ENCODE results near the gene FANCB.

FANCB gene

GRCh38 chrX:14832586-14832985 lies 40.3 kb downstream of the FANCB start:
- DNase-seq (ENCODE audit: low read depth), result no peak

DNA sequence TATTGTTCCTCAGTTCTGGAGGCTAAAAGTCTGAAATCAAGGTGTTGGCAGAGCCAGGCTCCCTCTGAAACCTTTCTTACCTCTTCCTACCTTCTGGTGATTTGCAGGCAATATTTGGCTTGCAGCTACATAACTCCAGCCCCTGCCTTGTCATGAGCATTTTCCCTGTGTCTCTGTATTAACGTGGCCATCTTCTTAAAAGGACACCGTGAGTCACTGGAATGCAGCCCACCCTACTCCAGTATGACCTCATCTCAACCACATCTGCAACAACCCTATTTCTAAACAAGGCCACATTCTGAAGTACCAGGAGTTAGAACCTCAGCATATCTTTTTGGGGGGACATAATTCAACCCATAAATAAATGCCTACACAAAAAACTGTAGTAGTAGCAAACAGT lies 40.7 kb downstream of the FANCB start:
- DNase-seq (ENCODE audit: low read depth), result no peak

DNA sequence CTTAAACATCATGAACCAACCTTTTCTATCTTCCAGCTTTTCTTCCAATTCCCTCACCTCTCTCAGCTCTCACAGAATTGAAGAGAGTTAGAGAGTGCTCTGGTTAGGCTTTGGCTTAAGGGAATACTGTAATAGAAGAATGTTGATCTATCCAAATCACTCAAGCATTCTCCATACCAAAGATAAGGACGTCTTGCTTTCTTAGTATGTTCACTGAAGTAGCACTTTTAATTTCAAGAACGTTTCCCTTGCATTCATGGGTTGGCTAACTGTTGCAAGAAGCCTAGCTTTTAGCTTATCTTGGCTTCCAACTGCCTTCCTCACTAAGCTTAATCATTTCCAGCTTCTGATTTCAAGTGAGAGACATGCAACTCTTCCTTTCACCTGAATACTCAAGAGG lies 43.2 kb downstream of the FANCB start:
- no peak for DNase-seq (ENCODE audit: low read depth)

DNA sequence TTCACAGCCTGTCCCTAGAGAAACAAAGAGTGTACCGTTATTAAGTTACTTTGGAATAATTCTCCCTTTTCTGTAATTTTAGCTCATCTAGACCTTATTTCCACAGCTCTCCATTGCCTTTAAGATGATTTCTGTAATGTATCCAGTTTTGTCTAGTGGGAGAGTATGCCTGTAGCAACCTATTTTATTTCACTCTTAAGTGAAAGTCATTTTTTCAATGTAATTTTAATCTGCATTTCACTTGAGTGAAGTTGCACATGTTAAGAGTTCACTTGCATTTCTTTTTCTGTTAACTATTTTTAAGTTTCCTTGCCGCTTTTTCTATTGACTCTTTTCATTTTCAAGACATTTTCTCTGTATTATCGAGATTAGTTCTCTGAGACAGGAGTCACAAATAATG lies 46.5 kb downstream of the FANCB start:
- no peak for DNase-seq (ENCODE audit: low read depth)

DNA sequence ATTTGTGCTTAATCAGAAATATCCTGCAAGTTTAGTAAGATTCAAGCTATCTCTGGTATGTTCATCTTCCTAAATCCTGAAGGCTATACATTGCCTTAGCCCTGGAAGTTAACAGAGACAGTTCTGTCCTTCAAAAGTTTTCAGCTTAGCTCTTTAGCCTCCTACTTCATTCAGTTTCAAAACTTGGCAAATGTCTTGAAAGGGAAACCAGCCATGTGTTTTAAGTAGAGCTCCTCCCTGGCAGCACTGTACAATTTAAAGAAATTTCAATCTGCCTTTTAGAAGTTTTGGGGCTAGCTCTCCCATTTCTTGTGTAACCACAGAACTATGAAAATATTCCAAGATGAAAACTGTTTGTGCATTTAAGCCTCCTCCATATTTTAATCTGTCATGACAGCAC lies 47.0 kb downstream of the FANCB start:
- peak; percentile 3 for DNase-seq (ENCODE audit: low read depth)

DNA sequence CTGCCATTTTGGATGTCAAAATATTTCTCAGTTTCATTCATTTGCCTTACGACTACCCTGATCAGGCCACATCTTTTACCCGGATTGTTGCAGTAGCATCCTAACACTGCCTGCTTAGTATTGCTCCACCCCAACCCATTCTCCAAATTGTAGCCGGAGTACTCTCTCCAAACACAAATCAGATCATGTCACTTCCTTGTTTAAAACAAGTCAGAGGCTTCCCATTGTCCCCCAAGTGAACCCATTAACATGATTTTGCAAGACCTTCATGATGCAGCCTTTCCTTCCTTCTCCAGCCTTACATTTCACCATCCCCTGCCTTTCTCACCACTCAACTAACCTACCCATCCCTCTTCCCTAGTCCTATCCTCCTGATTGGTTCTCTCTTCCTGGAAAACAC lies 53.1 kb downstream of the FANCB start:
- no peak for DNase-seq (ENCODE audit: low read depth)

DNA sequence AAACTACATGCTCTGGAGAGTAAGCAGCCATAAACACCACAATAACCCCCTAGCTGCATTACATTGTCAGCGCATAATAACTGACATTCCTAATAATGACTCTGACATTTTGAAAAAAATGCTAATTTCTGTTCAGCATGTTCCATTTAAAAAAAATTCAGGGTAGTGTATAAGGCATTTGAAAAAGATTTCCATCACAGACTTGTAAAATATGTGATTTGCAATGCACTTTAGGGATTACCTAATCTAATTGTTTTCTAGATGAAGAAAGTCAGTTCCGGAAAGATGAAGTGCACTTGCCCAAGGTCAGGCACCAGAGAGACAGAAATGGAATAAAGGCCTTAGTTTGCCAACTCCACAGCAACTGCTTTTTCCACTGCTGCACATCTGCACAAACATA lies 55.3 kb downstream of the FANCB start:
- no peak for DNase-seq (ENCODE audit: low read depth)

DNA sequence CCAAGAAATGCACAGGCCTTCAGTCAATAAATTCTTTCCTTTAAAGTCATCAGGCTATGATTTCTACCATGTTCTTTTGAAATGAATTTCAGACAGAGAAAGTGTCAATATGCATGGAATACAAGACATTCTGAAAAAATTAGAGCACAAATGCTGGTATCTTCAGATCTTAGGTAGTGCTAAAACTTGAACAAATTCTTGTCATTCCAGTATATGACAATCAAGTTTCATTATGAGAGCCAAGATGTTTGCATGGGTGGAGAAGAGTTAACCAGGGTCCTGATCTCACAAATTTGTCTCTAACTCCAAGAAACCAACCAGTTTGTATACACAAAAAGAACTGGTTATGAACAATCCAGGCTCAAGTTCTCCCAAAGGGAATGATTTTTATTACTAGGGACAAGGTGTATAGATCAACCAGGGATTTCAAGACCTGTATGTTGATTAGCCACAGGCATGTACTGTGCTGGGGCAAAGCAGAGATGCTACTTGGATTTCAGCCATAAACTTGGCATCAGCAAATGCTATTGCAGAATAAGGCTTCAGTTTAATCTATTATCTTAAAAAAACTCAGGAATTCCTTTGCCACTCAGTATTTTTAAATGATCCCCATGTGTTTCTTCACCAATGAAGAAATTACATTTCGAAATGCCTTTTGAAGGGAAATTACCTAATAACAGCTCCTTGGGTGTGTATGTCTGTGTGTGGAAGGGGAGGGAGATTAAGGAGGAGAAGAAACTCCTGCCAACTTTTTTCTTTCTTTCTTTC lies 69.7 kb downstream of the FANCB start:
- peak; percentile 72 for DNase-seq (ENCODE audit: low read depth)

GRCh38 chrX:14801136-14801535 lies 71.7 kb downstream of the FANCB start:
- DNase-seq (ENCODE audit: low read depth), result no peak

GRCh38 chrX:14798805-14799397 lies 74.0 kb downstream of the FANCB start:
- DNase-seq (ENCODE audit: low read depth), result no peak

Data from fibroblast of gingiva (primary cell).